ENCODE results near the gene VASH1.

Gene VASH1

GRCh38 chr14:76832503-76832988, 71.3 kb downstream of the VASH1 start:
- no peak for DNase-seq (ENCODE audit: low spot score)

Measured in HuH-7 (cell line).